Stimulated activated CD8-positive, alpha-beta memory T cell treated with anti-CD3 and anti-CD28 coated beads, Interleukin-12 subunit alpha, Interleukin-12 subunit beta, amount 100 ng/mL, for 4 hours (primary cell): Measurements from ENCODE around the gene HOXC5.
A peak's percentile ranks its signal among the peaks of the same experiment; 100 is the strongest.

ENCODE experiments used
- DNase-seq: peaks from one replicate; pipeline ENCODE4 v3.0.0-alpha.2; 2020; ENCODE audit warnings: low read depth

The HOXC5 gene

DNA sequence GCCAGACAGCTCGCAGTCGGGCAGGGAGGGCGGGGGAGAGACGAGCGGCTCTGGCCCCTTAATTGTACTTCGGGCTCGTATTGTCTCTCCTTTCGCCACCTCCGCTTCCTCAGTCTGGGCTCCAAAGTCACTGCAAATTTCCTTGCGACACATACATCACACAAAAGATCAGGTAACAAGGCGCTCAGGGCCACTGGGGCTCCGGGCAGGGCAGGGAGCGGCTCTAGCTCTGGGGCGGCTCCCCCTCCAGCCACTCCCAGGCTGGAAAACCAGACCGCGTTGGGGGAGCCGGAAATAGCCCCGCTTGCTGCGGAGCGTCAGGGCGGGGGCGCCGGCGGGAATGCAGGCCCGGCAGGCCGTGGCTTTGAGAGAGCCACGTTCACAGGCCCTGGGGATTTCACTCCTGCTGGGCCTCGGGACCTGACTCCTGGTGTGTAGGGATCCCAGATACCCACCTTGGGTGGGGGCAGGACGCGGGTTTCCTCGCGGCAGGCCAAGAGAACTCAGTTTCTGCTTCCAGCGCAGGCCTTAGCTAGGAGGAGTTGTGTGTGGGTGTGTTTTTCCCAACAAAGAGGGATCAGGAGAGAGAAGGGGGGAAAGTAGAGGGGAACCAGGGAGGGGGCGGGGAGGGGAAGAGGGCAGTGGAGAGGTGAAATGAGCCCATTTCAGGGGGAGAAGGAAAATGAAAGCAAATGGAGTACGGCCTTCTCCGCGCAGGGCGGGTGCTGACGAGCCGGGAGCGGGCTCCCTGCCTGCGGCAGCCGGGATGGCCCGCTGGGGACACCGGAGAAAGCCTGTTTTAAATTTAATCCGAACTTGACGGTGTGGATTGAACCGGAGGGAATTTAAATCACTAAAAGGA lies 37.2 kb upstream of the HOXC5 start:
- DNase-seq: no peak

DNA sequence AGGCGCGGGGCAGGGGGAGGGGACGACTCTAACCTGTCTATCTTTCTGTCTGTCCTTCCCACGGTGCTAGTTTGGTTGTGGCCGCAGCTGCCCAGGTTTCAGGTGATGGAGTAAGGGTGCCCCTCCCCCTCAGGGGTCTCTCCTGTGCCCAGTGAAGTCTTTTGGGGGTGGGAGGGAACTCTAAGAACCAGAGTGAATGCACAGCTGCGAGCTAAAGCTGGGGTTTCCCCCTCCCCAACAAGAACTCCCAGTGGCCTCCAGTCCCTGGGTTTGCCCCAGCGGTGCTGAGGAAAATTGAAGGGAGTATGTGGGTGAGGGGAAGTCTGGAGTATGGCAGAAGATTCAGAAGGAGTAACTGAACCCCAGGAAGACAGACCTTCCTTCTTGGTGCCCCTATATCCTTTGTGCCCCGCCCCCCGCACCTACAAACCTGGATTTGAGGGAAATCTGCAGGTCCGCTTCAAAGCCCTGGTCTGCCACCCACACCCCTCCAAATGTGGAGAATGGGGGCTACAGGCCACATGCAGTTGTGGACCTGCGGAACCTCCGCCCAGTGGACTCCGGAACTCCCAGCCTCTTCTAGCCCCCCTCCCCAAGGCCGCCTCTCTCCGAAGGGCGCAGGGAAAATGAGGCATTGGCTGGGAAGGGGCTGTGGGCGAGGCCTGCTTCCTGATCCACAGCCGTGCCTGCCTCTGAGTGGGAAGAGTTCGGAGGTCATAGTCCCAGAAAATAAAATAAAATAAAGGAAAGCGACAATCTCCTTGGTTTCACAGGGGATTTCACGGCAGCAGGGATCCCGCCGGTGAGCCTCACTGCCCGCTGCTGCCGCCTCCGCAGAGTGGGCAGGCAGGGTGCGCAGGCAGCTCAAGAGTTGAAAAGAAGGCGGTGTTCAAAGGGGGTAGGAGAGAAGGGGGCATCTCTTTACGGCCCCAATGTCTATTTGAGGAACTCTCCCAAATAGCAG lies 36.3 kb upstream of the HOXC5 start:
- DNase-seq: no peak

DNA sequence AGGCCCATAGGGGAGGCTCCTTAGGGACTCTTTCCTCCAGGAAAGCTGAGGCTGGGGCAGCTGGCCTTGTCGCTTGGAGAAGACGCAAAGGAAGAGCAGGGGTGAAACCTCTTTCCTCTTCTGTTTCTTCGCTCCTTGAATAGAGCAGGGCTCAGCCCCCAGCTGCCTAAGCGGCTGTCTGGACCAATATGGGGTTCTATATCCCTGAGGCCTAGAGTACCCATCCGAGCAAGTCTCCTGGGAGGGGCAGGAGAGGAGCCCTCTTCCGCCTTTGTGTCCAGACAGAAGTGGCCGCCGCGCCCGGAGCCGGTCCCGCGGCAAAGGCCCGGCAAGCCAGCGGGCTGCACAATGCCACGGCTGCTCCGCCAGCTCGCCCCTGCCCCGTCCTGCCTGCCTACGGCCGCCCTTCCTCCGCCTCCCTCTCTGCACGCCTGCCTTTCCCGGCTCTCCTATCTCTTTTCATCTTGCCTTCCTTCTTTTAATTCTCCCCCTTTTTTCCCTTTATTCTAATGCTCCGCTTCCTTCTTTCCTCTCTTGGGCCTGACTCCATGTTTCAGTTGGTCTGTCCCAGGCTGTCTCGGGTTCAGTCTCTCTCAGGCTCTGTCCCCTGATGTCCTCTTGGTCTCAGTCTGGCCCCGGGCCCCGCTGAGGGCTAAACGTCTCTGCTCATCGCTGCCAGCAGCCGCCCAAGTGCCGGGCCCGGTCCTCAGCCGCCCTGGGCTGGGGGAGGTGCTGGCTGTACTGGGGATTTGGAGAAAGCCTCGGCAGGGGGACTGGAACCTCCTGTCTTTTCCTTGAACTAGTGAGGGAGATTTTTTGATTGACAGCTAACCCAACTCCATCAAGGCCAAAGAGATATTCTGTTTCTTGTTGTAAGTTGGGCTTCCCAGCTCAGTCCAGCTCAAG lies 35.4 kb upstream of the HOXC5 start:
- DNase-seq: no peak

DNA sequence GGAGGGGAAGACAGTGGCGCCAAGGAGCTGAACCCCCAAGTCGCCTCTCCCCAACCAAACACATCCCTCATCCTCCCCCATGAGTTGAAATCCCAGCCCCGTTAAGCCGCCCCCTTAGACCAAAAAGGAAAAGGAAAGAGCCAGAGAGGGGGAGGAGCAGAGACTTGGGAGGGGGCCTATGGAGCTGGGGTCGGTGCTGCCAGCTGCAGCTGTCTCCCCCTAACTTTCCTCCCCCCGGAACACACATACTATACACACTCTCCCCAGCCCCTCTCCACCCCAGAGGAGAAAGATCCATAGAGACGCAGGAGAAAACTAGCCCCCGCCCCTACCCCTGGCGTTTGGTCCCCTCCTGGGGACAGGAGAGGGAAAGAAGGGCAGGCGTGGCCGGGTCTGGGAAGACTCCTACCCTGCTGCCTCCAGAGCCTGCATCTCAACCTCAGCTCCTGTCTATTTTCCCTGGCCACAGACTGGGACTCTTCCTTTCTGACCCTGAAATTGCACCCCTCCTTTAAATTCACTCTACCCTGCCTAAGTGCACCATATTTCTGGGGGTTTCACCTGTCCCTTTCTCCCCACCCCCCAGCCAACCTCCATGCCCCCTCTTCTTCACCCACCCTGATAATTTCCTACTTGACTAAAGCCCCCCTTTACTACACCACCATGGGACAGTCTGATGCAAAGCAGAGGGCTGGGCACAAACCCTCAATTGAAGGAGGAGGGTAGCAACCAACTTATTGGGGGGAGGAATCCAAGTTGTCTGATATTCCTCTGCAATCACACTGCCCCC lies 34.5 kb upstream of the HOXC5 start:
- no peak for DNase-seq

DNA sequence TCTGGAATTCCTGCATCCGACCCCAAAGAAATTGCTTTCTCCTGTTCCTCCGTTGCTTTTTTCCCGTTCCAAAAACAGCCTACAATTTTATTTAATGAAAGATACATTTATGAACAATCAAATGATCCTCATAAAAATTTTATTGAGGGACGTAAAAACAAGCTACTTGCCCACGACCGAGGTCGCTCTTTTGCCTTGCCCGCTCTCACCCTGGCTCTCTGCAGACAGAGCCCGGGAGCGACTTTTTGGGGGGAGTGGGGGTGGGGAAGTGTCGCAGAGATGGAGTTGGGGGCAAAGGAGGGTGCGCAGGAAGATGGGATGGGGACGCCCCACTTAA lies 34.0 kb upstream of the HOXC5 start:
- DNase-seq: no peak

DNA sequence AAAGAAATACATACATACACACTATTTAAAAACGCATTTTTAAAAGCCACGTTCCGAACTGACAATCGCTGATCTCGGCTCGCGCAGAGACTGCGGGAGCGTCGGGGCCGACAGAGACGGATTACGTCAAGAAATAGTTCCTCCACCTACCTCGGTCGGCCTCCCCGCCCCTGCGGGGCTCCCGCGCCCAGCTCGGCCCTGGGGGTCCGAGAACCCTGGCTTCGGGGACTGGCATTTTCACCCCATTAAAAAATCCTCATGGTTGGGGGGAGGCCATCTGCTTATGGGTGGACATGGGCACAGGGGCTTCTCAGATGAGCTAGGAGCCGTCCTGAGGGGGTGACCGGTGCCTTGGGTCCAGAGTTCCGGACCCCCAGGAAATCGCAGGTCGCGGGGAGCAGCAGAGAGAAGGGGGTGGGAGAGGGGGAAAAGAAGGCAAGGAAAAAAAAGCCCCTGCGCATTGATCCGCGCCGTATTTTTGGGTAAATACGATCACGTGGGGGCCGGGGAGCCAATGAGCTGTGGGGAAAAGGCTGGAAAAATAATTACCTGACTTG lies 33.2 kb upstream of the HOXC5 start:
- no peak for DNase-seq

DNA sequence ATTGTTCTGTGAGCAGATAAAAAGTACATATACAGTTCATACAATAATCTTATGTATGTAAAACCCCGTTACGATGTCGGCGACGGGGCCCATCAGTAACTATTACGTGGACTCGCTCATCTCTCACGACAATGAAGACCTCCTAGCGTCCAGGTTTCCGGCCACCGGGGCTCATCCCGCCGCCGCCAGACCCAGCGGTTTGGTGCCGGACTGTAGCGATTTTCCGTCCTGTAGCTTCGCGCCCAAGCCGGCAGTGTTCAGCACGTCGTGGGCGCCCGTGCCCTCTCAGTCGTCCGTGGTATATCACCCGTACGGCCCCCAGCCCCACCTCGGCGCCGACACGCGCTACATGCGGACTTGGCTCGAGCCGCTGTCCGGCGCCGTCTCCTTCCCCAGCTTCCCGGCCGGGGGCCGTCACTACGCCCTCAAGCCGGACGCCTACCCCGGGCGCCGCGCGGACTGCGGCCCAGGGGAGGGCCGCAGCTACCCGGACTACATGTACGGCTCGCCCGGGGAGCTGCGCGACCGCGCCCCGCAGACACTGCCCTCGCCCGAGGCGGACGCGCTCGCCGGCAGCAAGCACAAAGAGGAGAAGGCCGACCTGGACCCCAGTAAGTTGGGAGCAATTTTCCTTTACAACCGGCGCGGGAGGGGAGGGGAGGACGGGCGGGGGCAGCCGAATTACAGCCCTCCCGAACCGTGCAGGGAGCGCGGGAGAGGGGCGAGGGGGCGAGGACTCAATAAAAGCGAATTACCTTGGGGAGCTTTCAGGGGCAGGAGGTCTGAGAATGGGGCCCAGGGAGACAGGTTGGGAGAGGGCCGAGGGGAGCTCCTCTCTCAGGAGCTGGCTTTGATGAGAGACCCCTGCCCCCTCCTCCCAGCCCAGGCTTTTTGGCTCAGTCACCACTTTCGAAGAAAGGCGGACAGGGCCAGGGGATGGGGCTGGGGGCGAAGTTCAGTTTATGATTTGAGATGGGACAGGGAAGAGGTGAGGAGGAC lies 32.4 kb upstream of the HOXC5 start, which contains the start of gene HOXC9:
Gene HOXC9, plus strand, starts transcription at position 46 of the 999 bp plus-strand sequence. Its CDS starts 28 bp downstream, at position 74.
- DNase-seq: no peak

DNA sequence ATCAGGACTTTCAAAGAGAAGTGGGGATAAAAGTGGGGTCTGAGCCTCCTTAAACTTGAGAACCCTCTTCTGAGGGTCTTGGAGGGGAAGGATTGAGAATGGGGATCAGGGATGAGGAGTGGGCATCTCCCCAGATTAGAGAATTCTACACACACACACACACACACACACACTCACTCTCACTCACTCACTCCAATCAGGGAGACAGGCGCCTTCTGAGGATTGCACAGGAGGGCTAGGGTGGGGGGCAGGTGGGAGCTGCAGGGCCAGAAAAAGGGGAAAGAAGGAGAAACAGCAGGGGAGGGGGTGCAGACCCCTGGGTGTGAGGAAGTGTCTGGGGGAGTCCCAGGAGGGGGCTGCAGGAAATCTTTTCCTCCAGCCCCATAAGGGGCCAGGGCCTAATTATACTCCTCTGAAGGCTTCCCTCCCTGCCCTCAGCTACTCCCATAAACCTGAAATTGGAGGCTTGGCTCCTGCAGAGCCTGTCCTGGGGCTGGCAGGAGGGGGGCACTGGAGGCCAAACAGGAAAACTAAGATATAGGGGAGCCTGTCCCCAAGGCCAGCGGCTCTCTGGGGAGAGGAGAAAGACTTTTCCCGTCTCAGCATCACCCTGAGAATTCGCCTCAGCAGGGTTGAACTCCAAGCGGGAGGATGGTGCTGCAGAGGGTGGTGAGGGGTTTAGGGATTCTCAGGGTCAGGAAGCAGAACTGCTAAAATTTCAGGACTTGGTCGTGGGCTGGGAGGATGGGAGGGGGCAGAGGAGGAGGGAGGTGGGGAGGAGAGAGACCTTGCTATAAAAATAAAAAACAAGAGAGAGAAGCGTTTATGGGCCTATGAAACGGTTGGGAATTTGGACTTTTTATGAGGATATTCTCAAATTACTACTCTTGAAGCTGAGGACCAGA lies 31.3 kb upstream of the HOXC5 start:
- DNase-seq: no peak

DNA sequence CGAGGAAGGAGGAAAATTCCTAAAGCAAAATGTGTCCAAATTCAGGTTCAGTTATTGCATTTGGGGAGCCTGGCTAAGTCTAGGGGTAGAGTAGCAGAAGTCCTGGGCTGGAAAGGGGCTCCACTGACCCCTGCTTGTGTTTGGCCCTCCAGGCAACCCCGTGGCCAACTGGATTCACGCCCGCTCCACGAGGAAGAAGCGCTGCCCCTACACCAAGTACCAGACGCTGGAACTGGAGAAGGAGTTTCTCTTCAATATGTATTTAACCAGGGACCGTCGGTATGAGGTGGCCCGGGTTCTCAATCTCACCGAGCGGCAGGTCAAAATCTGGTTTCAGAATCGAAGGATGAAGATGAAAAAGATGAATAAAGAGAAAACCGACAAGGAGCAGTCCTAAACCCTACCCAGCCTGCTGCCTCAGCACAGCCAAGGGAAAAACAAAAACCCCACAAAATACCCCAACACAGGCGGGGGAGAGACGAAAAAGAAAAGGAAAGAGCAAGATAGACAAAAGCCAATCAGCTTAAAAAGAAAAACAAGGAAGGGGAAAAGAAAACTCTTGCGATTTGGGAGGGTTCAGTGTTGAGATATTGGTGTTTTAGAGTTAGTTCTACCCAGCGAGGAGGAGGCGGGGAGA lies 30.5 kb upstream of the HOXC5 start:
- DNase-seq: no peak

DNA sequence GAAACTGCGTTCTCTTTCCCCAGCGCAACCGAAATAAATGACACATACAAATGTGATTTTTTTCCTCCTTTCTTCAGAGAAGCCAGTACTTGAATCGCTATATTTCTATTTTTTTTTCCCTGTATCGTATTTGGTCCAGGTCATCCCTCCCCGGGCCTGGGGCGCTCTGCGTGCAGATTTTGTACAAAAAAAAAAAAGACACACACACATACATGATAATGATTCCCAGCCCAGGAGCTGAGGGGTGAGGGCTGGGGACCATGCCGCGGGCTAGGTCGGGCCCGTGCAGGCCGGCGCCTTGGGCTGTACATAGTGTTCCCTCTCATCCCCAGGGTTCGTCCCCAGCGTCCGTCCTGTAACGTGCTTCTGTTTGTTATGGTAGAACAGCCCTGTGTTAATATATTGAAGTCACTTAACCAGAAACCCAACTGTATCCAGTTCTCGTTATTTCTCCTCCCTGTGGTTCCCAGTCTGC lies 29.9 kb upstream of the HOXC5 start:
- no peak for DNase-seq

DNA sequence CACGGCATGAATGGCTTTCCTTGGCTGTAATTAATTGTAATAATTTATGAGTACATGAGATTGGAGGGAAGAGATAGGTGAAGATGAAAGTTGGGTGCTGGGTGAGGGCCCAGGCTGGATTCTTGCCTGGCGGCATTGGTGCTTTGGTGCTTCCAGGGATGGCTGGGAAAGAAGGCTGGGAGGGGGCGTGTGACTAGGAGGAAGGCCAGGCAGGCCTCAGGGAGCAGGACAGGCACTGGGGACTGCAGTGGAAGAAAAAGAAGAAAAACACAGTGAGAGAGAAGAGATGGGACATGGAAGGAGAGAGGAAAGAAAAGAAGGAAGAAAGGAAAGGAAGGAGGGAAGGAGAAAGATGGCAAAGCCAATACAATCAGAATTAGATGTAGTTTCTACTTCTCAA lies 29.2 kb upstream of the HOXC5 start:
- no peak for DNase-seq

DNA sequence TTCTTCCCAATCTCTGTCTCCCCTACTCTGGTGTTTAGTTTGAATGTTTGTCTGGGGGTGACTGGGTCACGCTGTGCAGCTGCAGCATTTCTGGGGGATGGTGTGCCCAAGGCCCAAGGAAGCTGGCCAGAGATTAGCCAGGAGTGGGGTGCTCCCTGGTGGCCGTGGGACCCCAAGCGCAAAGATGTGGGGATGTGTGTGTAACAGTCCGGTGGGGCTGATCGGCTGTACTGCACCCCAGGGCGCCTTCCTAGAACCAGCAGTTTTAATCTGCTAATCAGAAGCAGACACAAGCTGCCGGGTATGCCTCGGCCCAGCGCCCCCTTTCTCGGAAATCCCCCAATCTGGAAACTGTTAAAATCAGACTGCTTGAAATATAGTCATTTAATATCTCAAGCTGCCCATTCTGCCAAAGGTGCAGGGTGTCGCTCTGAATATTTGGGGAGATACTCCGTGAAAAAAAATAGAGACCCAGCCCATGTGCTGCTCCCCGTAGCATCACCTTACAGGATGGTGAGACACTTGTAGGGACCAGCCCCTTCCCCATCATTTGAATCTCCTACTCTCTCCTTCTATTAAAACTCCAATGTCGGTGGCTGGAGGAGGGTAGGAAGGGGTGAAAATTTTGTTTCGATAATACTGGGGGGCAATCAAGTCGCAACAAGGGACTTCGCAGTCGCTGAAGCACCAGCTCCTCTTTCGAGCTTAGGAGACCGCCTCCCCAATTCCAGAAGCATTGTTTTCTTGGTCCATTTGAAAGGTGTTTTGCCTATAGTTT lies 28.6 kb upstream of the HOXC5 start:
- no peak for DNase-seq

DNA sequence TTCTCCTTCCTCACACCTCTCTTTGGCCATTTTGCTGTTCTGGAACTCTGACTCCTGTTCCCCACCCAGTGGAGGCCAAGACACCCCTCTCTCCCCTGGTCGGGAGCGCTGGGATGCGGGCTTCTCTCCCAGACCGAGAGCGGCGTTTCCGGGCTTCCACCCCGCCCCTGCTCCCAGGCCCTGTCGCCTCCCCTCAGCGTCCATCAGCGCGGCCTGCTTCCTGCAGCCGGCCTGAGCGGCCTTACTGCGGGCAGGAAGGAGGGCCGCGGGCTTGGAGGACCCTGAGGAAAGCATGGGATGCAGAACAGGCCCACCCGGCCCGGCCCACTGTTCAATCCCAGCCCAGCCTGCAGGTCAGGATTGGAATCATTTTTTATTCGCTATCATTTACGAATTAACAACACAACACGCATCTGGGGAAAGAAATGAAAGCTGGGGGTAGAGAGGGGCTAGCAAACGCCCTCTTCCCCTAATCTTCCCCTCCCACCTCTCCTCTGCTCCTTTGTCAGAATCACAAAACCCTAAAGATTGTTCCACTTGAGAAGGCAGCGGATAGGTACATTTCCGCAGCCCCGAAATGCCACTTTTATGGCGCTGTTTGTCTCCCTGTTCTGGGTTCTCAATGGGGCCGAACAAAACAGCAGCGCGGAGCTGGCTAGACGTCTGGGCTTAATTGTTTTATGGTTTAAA lies 27.9 kb upstream of the HOXC5 start:
- DNase-seq: no peak

DNA sequence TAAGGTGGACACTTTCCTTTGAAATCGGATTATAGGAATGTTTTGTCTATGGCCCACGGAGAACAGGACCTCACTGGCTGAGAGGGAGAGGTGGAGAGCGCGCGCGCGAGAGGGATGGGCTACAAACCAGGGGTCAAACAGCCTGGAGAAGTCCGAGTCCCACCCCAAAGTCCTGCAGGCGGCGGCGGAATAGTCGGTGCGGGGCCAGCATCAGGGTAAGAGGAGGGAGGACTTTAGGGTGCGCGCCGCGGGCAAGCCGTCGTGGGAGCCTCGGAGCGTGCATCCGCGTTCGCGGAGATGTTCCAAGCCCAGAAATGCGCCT lies 27.4 kb upstream of the HOXC5 start:
- DNase-seq: no peak

DNA sequence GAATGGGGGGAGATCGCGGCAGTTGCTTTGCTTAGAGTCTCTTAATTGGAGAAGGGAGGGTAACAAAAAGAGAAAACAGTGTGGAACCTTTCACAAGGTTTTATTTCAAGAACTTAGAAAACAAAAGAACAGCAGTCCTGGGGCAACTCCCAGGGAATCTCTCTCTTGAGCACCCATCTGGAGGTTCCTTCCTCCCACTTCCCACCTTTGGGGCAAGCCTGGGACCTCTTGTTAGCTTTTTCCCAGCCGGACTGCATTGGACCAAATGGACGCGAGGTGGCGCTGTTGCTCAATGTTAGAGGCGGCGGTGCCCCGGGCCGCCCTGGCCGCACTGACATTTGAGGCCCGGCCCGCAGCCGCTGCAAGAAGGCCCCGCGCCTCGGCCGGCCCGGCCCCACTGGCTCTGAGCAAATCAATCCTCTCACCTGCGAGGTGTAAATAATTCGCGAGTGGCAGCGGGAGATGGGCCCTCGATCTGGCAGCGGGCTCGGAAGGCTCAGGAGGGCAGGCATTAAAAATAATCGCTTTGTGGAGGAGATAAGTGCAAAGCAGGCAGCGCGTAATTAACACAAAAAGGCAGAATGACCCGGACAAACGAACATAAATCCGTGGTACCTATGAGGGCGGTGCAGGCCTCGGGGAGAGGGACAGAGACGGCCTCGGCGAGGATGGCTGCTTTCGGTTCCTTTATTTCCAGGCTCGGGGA lies 26.8 kb upstream of the HOXC5 start:
- DNase-seq: peak; percentile 64
